GM18907 (cell line): ENCODE data around the gene CDKN1C.

Experiments
- ATAC-seq: cut with Tn5 transposase; IDR thresholded peaks from one replicate; pipeline ENCODE4 v1.9.1; 2021; ENCODE audit warnings: mild to moderate bottlenecking, moderate library complexity; ENCODE audit not compliant: unreplicated experiment

Gene CDKN1C

DNA sequence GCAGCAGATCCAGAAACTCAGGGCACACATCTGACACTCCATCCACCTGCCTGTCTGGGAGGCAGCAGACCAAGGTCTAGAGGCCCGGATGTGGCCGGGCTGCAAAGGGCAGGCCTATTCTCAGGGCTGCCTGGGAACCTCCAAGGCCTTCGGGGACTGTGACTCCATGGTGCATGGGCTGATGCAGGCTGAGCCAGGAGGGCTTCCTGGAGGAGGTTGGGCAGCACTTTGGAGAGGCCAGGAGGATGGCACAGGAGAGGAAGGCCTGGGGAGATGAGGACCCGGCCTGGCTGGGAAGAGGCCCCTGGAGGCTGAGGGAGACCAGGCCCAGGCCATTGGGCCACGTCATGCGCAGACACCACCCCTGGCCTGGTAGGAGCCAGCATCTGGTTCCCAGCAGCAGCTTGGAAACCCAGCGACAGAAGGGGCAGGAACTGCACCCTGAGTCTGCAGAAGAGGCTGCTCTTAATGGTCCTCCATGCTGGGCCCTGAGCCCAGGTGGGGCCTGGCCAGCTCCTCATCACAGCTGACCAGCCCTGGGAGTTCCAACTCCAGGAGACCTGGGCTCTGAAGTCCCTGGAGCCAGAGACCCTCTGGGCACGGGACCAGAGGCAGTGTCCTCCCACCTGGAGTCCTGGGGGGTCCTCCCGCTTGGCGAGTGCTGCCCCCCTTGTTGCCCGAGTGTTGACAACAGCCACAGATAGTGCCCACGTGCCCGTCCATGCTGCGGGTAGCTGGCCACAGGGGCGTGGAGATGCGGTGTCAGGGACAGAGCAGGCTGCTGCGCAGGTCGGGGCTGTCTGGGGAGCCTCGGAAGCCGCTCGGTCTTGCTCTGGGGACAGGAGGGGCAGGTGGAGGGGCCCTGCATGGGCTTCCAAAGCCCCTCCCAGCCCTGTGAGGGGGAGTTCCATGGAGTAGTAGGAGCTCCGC is 38.1 kb upstream of the CDKN1C start:
- no peak for ATAC-seq

DNA sequence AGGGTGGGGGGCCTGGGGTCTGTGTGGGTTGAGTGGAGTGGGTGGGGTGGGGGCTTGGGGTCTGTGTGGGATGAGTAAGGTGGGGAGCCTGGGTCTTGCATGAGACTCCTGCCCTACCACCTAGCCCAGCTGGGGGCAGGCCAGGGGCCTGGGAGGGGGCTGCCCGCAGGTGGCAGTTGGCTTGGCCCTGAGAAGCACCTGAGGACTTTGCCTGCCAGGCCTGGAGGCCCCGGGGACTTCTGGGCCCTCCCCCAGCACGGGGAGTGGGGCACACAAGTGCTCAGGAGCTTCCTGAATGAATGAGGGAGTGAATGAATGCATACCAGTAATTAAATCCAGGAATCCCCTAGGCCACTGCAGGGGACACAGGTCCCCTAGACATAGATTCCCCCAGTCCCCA is 37.1 kb upstream of the CDKN1C start:
- no peak for ATAC-seq

DNA sequence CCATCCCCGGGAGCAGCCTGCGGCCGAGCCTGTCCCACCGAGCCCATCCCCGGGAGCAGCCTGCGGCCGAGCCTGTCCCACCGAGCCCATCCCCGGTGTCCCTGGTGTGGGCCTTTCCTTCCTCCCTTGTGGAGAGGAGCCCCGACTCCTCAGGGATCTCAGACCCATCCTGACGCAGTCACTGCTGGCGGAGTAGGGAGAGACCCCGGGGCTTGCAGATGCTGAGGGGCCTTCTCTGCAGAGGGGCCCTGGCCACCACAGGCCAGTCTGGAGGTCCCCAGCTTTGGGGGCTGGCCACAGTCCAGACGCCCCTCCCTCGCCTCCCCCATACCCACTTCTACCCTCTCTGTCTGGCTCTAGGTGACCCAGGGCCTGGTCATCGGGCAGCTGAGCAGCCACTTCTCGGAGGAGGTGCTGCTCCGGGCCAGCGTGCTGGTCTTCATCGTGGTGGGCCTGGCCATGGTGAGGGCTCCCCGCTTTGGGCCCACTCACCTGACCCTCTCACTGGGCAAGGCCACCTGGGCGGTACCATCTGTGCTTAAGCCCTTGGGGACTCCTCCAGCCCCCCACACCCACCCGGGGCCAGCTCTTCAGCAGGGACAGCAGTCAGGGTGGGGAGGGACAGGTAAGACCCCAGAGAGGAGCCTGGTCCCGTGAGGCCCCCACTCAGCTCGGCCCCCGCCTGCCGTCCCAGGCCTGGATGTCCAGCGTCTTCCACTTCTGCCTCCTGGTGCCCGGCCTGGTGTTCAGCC is 36.3 kb upstream of the CDKN1C start:
- no peak for ATAC-seq

DNA sequence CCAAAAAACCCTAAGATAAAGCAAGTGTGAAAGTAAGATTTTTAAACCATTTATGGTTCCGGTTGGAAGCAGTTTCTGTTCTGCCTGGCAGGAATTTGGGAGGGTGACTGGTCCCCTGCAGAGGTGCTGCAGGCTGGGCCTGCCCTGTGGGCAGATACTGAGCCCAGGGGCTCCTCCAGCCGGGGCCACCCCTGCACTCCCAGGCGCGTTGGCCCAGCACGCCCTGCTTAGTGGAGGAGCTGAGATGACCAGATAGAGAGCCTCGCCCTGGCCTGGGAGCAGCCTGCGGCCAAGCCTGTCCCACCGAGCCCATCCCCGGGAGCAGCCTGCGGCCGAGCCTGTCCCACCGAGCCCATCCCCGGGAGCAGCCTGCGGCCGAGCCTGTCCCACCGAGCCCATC is 35.7 kb upstream of the CDKN1C start:
- ATAC-seq, result no peak

DNA sequence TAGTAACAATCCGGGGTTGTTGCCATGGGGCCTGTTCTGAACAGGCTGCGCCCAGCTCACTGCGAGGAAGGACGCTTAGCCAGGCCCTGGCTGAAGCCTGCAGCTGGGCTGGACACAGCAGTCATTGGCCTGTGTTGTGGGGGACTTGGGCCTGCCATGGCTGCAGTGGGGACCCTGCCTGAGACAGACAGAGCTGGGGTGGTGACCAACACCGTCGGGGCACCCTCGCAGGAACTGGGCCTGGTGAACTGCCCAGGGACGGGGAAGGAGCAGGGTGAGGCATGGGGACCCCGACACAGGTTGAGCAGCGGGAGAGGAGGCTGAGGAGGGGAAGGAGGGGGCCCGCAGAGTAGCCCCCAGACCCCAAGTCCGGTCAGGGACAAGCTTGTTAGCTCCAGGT is 34.8 kb upstream of the CDKN1C start:
- no peak for ATAC-seq

DNA sequence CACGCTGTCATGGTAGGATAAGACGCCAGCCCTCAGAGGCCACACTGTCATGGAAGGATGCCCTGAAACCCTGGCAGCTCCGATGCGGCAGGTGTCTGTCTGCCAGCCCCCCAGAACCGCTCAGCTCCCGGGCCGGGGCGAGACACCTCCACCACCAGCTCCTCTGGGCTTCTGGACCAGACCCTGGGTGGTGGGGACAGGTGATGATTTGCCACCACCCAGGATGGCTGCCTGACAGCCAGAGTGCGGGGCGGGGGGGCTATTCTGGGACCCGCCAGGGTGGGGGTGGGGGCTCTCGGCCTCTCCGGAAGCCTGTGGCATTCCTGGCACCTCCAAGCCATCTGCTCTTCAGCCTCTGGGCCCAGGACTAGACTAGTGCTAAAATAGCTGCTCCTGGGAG is 34.3 kb upstream of the CDKN1C start:
- ATAC-seq, result no peak

DNA sequence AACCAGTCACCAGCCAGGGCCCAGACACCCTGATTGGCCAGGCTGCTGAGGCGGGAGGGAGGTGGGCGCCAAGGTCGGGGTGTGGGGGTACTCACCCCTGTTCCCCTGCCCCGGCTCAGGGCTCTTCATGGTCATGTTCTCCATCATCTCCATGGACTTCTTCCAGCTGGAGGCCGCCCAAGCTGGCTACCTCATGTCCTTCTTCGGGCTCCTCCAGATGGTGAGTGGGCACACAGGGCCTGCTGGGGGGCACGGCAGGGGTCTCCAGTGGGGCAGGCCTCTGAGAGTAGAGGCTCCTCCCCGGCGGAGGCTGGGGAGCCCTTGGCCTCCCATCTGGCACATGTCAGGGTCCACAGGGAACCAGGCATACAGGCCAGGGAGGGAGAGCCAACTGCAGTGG is 33.6 kb upstream of the CDKN1C start:
- no peak for ATAC-seq

DNA sequence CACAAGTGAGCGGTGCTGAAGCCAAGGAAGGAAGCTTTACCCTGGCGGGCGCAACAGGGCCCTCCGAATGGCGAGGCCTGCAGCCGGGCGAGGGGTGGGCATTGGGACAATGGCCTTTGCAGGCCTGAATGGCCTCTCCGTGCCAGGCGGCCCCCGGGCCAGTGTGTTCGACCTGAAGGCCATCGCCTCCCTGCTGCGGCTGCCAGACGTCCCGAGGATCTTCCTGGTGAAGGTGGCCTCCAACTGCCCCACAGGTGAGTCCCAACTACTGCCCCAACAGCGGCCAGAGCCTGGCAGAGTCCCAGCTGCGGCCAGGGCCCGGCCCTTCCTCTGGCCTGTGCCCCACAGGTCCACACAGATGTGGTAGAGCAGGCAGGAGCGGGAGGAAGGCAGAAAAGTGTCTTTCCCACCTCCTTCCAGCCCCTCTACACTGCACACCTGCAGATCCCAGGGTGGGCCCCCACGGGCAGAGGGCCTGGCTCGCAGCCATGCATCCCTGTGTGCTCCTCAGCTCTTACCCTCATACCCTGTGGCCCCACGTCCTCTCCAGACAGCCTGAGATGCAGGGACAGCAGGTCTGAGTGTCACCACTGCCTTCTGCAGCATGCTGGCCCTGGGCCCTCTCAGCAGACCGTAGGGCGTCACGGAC is 32.4 kb upstream of the CDKN1C start:
- ATAC-seq, result no peak

DNA sequence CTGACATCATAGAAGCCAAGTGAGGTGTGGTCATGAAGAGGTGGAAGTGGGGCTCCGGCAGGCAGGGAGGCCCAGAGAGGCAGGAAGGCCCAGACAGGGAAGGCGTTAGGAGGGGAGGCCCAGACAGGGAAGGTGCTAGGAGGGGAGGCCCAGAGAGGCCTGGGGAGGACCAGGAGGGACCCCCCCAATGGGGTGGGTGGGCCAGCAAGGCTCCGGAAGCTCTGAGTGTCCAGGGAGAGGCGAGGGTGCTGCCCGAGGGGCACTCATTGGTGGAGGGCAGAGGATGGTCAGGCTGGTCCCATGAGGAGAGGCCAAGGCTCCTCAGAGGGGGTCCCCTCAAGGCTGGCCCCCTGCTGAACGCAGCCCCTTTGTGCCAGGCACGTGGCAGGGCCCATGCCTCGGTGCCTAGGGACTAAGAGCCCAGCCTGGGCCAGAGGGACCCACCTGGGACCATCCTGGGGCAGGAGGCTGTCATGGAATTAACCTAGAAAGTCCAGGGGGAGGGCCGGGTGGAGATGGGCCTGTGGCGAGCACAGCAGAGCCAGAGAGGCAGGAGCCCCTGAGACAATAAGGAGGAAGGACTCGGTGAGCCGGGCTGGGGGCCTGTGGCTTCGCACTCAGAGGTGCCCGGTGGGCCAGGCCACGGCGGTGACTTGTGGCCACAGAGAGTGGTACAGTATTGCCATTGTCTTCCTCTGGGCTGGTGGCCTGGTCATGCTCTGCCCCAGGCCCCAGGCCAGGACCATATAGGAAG is 31.5 kb upstream of the CDKN1C start:
- no peak for ATAC-seq

DNA sequence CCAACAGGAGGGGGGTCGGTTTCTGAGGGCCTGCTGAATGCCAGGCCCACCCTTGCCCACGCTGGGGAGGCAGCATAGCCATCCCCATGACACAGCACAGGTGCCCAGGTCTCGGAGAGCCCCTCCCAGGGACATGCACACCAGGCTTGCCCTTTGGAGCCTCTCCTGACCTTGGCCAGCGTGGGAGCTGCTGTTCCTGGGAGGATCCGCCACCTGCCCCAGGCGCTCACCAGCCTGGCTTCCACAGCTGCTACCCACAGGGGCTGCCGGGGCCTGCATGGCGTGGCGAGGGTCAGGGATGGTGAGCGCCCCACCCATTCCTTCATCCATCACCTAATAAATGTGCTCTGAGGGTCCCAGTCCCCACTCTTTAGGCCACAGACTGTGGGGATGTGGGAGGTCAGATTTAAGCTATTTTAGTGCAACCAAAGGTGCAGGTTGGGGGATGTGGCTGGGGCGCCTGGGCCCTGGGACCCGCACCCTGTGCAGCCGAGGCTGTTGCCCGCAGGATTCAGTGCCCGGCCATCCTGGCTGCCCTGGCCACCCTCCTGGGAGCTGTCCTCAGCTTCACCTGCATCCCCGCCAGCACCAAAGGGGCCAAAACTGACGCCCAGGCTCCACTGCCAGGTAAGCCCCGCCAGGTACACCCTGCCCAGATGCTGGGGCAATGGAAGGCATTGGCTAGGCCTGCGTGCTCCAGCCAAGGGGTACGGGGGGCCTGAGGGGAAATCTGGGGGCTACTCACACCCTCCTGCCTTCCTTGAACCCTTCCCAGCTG is 30.7 kb upstream of the CDKN1C start:
- no peak for ATAC-seq

DNA sequence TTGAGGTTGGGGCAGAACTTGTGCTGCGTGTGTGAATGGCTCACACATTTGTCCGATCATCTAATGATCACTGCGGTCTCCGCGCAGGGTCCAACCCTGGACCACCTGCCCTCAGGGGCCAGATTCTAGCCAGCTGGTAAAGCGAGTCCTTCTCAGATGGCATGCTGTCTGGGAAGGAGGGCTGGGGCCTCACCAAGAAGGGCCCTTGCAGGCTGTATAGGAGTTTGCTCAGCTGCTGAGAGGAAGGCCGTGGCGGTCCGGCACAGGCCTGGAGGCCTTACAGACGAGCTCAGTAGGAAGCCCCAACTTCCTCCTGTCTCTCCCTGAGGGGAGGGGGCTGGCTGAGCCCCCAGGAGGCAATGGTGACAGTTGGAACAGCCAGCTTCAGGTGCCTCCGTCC is 29.9 kb upstream of the CDKN1C start:
- no peak for ATAC-seq

DNA sequence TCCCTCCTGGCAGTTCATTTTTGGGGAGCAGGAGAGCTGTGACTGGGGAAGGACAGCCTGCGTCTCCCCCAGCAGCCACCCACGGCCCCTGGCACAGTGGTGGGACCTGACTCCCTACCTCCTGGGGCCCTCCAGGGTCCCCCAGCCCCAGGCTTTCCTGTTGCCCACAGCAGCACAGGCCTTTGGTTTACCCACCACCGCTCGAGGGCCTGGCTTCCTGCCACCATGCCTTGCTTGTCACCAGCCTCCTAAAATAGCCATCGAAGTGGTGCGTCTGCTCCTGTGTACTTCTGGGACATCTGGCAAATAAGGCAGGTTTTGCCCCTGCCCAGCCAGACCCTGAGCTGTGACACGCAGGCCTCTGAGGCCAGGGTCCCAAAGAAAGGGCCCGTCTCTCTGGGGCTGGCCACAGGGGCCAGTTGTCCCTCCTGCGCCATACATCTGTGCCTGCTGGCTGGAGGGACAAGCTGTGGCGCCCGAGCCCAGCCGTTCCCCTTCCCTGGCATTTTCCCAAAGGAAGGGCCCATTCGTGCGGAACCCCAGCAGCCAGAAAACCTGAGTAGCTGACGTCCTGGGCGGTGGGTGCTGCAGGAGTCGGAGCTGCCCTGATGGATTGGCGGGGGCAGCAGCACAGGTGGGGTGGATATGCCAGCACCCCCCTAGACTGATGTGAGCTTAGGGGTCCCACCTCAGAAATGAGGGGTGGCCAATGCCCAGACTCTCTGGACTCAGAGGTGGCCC is 29.1 kb upstream of the CDKN1C start:
- no peak for ATAC-seq

DNA sequence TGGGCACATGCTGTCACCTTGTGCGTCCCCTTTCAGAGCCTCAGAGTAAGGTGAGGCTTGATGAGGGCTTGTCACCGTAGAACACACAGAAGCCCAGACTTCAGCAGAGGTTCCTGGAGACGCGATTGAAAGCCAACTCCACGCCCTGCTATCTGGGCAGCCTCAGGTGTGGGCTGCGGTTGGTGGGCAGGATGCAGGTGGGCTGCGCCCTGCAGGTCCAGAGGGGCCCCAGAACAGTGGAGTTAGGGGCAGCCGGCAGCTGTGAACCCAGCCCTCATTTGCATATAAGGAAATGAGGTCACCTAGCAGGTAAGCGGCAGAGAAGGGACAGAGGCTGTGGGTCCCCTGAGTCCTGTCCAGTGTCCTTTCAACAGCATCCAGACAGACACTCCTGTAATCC is 28.2 kb upstream of the CDKN1C start:
- ATAC-seq, result no peak

DNA sequence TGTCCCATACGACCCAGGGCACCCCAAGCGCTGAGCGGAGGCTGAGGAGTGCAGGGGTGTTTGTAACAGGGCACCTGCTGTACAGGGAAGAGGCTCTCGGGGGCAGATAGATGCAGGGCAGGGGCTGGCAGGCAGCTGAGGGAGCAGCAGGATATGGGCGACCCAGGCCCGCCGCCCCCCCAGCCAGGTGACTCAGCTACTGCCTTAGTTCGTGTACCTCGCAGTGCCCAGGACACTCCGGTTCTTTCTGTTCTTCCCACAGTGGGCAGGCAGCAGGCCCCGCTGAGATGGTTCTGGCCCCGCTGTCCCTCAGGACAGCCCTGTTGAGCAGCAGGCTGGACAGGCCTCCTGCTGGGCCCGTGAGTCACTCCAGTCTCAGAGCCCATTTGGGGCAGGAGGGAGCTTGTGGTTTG is 27.4 kb upstream of the CDKN1C start:
- no peak for ATAC-seq

DNA sequence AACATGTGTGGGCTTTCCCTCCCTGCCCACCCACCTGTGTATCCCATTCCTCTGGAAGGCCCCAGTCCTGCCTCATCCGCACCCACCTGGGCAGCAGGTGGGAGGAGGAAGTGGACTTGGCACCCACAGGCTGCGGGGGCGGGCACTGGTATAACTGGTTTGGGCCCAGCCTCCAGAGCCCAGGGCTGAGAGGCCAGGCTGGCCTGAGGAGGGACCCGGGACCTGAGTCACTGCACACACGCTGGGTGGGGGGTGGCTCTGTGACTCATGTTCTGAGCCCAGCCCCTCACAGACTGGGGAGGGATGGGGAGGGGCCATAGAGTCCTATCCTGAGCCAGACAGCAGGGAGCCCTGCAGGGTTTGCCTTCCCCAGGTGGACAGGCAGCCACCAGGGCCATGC is 26.9 kb upstream of the CDKN1C start:
- ATAC-seq, result no peak

DNA sequence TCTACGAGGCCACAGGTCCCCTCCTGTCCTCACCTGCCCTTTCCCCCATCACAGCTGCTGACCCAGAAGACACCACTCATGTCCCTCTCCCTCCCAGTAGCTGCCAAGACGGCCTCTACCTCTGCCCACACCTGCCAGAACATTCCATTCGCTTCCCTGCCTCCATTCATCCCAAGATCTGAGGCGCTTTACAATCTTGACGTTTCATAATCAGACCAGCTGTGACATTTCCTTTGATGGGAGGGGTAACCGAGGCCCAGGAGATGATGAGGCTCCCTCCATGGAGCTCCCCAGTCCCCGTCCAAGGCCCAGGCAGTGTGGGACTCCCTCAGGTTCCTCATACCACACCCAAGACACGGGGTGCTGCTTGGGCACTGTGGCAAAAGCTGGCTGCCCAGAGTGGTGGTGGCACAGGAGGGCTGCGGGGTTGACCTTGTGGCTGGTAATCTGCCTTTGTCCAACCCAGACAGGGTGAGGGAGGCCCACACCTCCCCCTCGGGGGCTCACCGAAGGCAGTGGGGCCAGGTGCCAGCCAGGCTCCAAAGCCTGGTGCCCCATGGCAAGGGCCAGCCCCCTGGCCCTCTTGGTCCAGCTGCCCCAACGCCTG is 26.3 kb upstream of the CDKN1C start:
- ATAC-seq, result no peak

DNA sequence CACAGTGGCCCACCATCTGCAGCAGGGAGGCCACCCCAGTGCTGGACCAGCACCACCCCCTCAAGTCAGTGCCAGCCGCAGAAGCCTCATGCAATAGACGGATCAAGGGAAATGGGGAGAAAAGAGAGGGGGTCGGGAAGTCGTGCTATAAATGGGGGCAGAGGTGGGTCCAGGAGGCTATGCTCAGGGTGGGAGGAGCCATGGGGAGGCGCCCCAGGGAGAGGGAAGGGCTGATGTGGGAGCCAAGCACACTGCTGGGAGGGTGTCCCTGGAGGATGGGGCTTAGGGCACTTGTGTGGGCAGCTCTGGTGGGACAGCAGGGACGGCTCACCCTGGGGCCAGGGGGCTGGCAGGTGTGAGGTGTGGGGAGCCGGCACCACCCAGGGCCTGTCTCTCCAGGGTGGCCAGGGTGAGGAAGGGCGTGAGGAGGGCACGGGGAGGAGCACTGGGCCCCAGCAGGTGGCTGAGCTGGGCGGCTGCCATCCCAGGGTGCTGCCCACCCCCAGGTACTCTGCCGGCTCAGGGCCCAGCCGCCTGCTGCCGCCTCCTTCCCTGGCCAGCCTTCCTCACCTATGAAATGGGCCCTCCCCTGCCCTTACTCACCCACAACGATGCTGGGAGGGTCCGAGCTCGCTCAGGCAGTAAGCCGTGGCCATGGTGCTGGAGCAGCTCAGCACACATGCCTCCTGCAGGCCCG is 25.7 kb upstream of the CDKN1C start:
- no peak for ATAC-seq

DNA sequence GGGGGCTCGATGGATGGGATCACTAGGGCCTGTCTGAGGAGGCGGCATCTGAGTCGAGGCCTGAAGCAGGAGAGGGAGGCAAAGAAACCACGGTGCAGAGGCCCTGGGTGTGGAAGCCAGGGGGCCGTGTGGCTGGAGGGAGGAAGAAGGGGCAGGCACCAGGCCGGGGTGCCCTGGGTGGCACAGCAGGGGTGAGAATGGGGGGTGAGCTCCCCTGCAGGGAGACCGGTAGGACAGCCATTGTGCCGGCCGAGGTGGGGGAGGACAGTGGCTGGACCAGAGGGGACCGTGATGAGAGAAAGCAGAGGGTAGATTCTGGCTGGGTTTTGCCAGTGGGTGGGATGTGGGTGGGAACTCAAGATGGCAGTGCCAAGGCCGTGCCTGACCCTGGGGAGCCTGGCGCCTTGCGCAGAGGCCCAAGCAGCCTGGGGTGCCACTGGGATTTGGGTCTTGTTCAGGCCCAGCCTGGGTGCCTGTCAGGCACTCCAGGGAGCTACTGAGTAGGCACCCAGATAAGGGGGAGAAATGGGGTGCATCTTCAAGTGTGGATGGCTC is 24.9 kb upstream of the CDKN1C start:
- no peak for ATAC-seq
